NCI-H226 (cell line): ENCODE data around the gene AGPAT1.

ENCODE experiments used
- DNase-seq: peaks from one replicate; pipeline ENCODE4 v3.0.0-alpha.2; 2015

The AGPAT1 gene

GRCh38 chr6:32185681-32186131 is 9.8 kb upstream of the AGPAT1 start:
- DNase-seq: peak; percentile 85

DNA sequence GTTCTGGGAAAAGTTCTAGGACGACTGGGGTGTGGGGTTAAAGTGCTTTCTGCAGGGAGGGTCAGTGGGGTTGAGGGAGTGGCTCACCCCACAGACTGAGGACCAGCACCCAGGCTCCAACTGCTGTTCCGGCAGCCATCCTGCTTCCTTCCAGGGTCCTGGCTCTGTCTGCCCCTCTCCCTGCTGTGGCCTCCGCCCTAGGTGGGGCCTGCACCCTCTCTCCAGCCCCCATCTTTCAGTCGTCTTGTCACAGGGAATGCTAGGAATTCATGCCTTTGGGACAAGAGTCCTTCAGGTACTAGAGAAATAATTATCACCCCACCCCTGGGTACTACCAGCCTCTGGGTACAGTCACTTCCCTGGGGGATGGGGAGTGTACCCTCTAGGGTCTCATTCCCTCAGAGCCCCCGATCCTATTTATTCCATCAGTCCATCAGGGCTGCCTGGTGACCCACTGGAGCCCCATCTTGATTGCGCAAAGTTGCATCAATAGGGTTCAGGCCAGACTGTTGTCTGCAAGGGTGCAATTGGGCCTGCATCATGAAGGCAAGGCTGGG is 8.3 kb upstream of the AGPAT1 start, which contains the start of gene AGER:
Gene AGER (minus strand): TSS at position 170 of the 557 bp plus-strand sequence. CDS start 31 bp downstream, at position 139.
- DNase-seq: no peak

DNA sequence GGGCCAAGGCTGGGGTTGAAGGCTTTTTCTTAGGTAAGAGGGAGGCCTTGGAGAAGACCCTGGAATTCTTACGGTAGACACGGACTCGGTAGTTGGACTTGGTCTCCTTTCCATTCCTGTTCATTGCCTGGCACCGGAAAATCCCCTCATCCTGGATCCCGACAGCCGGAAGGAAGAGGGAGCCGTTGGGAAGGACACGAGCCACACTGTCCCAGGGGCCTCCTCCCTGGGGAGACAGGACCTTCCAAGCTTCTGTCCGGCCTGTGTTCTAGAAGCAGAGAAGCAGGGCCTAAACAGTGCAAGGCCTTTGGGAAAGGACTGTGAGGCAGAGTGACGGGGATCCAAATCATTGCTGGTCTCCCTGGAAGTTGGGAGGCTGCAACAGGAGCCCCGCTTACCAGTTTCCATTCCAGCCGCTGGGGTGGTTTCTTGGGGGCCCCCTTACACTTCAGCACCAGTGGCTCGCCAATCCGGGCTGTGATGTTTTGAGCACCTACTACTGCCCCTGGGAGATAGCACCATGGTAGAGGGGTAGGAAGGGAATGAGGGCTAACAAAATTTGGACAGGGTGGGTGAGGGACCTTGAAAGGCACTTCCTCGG is 7.7 kb upstream of the AGPAT1 start:
- no peak for DNase-seq

DNA sequence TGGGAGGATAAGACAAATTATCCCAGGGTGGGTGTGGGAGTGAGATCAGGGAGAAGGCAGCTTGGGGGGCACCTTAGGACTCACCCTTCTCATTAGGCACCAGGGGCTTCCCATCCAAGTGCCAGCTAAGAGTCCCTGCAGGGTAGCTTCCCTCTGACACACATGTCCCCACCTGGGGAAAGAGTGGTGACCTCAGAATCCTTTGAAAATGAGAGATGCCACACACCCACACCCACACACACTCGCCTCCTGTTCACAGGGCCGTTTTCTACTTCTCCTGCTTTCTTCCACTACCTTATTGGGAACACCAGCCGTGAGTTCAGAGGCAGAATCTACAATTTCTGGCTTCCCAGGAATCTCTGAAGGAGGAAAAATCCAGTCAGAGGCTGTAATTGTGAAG is 7.1 kb upstream of the AGPAT1 start:
- DNase-seq: no peak

DNA sequence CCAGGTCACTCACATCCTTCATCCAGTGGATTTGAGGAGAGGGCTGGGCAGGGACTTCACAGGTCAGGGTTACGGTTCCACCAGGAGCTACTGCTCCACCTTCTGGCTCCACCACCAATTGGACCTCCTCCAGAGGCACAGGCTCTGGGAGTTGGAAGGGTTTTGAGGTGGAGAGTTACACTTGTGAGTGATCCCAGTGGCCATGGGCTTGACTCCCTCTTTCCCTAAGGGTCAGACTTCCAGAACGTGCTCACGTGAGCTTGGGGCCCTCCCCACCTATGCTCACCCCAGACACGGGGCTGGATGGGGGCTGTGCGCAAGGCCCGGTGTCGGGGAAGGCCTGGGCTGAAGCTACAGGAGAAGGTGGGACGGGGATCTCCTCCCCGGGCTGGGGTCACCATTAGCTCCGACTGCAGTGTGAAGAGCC is 6.7 kb upstream of the AGPAT1 start:
- DNase-seq: no peak

DNA sequence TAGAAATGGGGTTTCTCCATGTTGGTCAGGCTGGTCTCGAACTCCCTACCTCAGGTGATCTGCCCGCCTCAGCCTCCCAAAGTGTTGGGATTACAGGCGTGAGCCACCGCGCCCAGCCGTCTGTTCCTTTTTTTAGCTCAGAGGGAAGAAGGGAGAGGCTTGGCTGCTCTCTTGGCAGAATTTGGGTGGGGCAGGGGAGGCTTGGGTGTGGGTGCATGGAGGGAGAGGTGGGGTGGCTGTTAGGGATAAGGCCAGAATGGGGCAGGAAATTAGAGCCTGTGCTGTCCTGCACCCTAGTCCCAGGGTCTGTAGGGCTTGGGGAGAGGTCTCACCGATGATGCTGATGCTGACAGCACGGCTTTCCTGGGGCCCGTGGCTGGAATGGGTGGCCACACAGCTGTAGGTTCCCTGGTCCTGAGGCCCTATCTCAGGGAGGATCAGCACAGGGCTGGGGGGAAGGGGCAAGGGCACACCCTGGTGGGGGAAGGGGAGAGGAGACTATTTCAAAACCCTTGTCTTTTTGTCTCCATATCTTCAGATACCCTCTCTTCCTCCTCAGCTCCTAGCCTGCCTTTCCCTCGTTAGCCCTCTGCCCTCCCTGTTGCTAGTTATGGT is 6.1 kb upstream of the AGPAT1 start:
- no peak for DNase-seq

DNA sequence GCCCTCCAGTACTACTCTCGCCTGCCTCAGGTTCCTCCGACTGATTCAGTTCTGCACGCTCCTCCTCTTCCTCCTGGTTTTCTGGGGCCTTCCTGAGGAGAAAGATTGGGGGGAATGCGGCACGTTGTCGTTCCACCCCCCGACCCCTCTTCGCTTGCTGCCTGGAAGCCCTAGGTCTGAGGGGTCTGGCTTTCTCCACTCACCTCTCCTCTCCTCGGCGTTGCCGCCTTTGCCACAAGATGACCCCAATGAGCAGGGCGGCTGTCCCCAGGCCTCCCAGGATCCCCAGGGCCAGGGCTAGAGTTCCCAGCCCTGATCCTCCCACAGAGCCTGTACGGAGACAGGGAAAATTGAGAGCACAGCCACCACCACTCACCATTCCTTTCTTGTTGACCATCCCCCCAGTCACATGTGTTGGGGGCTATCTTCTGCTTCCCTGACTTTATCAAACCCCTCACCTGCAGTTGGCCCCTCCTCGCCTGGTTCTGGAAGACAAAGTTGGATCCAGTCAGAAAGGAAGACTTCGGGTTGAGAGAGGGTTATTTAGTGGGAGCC is 5.3 kb upstream of the AGPAT1 start:
- DNase-seq: no peak

DNA sequence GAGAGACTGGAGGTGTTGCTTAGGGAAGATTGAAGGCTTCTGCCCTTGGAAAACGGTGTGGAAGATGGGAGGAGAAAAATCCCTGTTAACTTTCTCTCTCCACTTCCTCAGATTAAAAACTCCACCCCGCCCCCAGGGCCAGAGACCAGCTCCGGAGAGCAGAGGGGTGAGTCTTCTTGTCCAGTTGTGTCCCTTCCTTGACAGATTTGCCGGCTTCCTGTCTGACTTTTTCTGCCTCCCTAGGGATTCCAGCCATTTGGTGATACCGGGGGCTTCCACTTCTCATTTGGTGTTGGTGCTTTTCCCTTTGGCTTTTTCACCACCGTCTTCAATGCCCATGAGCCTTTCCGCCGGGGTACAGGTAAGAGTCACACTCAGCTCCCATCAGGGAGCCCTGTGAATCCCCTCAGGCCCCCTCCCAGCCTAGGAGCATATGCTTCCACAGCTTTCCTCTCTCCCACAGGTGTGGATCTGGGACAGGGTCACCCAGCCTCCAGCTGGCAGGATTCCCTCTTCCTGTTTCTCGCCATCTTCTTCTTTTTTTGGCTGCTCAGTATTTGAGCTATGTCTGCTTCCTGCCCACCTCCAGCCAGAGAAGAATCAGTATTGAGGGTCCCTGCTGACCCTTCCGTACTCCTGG is 4.0 kb upstream of the AGPAT1 start:
- no peak for DNase-seq

DNA sequence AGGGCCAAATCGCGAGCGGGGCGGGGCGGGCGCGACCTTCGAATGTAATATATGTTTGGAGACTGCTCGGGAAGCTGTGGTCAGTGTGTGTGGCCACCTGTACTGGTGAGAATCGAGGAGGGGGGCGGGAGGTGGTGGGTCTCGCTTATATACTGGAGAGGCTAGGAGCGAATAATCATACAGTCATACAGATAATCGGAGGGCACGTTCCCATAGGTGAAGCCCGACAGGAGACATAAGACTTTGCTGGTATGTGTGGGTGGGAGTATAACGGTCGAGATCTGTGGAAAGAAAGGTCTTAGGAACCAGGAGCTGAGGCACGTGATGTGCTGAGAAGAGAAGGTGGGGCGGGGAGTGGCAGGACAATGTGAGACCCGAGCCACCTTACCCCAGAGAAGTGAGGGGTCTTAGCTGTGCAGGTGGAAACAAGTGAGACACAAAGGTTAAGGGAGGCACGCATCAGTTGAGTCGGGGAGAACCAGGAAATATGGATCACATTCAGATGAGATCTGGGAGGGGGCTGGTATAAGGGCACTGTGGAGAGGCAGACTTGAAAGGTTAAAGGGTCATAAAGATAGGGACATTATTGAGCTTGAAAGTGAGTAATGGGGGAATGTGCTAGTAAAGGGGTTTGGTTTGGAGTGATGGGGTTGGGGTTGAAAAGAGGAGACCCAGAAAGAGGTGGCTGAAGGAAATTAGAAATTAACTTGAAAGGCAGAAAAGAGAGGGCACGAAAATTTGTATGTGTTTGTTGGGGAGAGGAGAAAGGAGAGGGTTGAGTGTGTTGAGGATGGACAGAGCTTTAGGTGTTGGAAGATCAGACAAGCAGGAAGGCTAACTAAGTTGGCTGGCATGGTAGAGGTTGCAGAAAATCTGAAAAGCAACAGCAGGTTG is 2.9 kb upstream of the AGPAT1 start:
- no peak for DNase-seq

- DNase-seq: peak; percentile 100
Measured at GRCh38 chr6:32177788-32178546, 2.1 kb upstream of the AGPAT1 start, which contains the start of gene RNF5. Gene RNF5, plus strand, starts transcription at chr6:32178405. Its CDS starts 107 bp downstream, at chr6:32178512.

DNA sequence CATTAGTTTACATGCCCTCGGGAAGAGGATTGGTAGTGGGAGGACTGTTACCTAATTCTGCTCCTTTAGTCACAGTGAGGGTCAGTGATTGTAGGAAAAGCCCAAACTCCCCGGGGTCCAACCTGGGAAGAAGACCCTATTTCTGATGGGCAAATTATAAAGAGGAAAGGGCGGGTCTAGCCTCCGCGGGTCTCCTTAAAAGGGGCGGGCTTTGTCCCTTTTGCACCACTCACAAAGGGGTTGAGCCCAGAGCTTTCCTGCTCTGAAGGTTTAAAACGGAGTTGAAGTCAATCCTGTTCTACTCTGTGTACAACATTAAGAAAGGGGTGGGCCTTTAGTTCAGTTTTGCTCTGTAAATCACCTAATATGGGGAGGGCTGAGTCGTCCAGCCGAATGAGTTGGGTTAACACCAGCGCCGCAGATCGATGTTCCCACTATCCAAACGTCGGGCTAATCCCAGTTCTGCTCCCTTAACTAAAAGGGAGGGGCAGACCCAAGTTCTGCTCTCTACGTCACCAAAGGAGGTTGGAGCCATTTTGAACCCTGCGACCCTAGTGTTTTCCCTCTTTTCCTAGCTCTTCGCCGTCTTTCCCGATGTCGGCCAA is 1.4 kb upstream of the AGPAT1 start:
- DNase-seq: no peak

- peak; percentile 82 for DNase-seq
Measured at GRCh38 chr6:32176476-32177182, 745 bp upstream of the AGPAT1 start.

DNA sequence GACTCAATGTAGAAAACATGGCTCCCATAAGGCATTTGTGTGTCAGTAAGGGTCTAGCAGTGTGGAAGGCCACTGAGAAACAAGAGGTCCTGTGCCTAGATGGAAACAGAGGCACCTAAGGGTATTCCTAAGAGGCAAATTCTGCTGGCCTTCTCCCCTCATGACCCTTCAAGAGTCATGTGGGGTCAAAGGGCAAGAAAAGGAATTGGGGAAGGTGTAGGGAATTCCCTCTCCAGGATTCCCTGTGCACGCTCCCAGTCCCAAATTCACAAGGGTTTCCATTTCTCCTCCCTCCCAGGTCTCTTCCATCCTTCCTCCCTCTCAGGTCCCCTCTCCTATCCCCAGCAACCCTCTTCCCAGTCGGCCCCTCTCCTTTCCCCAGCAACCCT is 568 bp downstream of the AGPAT1 start:
- DNase-seq: no peak

DNA sequence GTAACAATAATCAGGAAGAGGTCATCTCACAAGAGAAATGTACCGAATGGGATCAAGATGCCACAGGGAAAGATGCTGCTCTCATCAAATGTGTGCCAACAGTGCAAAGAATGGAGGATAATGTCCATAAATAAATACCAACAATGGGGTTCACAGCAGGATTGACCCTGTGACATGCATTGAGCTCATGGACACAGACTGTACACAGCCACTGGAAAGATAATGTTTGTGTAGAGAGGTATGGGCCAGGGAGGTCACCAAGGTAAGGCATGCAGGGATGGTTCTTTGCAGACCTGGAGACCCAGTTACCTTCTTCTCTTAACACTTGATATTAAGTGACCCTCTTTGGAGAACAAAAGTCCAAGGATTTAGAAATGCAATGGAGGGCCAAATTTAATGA is 1.5 kb downstream of the AGPAT1 start:
- DNase-seq: no peak

DNA sequence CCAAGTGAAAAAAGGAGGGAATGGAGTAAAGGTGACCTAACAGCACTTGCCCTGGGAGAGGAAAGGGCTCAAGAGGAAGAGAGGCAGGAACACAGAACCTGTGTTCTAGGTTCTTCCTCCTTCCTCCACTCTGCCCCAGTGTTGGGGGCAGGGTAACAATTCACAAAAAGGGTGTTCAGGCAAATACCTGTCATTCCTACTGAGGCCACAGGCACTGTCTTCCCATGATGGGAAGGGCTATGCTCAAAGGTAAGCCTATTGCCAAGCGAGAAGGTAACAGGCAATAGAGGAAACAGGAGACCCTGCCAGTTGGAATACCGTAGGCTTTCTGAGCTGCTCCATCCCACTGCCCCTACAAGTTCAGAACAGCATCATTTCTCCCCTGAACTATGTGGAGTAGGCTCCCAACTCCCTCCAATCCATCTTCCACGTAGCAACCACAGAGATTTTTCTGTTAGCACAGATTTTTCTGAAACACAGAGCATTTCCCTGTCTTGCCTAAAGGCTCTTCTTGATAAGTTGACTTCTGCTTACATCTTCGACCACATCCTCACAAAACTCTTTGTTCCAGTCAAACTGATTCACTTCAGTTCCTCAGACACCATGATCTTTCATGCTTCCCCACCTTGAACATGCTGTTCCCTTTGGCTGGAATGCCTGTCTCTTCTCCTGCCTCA is 2.7 kb downstream of the AGPAT1 start:
- no peak for DNase-seq

GRCh38 chr6:32171234-32171633 is 4.7 kb downstream of the AGPAT1 start:
- DNase-seq: no peak

DNA sequence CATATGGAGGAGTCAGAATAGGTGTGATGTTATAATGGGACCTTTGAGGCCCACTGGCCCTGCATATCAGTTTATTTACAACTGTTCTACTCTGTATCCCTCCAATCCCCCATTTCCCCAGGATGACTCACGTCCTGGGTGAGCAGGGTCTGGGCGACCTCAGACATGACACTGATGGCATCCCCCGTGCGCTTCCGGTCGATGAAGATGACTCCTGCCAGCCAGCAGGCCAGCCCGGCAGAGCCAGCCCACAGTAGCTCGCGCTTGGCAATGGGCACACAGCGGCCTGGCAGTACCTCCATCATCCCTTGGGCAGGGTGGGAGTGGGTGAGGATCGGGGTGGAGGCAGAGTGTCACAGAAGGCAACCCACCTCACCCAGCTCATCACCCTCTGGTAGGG is 5.6 kb downstream of the AGPAT1 start:
- DNase-seq: no peak

DNA sequence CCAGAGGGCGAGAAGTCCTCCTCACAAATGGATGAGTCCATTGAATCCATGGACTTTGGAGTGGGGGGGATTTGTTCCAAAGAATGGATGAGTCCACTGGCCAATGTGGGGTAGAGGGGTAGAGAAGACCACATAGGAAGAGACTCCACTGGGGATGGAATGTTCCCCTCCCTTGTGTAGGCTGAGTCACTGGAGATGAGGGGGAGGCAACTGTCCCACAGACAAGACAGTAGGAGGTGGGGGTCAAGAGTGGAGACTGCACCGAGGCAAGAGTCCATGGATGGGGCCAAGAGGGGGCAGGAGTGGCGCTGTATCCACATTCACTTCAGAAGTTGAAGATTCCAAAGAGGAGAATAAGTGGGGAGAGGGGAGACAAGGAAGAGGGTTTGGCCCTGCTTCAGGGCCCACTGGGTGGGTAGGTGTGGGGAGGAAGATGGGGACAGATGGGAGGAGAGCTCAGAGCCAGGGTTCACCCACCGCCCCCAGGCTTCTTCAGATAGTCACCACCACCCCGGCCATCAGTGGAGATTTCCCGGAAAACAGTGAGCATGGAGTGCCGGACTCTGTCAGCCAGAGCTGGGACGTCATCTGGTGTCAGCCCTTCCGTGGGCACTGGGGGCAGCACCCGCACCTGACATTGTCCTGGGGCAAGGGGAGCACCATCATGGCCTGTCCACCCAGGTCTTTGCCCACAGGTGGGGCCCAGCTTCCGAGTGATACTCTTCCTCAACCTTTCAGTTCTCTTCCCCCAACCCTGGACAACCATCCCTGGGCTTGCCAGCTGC is 6.9 kb downstream of the AGPAT1 start:
- DNase-seq: no peak

DNA sequence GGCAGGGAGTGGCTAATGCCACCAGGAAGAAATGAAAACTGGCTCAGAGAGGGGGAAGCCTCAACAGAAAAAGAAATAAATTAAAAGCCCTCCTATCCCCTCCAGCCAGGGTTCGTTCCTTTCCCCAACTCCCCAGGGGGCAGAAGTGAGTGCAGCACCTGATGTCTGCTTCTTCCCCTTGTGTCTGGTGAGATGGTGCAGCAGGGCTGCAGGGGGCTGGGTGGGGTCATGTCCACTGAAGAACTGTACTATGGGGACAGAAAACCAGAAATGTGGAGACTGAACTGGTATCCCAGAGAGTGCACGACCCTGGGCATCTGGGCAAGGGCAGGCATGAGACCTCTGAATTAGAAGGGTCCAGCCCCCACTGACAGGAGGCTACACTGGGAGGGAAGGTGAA is 7.5 kb downstream of the AGPAT1 start:
- no peak for DNase-seq
